Measurements from ENCODE around the gene PPP1R7.

GRCh38 chr2:241217320-241218031, 67.2 kb downstream of the PPP1R7 start:
- TF ChIP-seq CTCF (IDR thresholded peaks at IDR 0.05; ENCODE audit: borderline replicate concordance, extremely low read depth, low read length, poor library complexity, severe bottlenecking) (no peak), EZH2 (IDR thresholded peaks at IDR 0.05; ENCODE audit: borderline replicate concordance, low read depth, low read length, severe bottlenecking) (no peak)

All from DND-41 (cell line).